NCI-H526 treated with DMSO at 0.1 percent for 48 hours (cell line): ENCODE data around the gene CFAP141.

ENCODE experiments used
- DNase-seq: peaks from one replicate; lab custom pipeline; 2025; lab: John Stamatoyannopoulos, UW

The CFAP141 gene

GRCh38 chr1:154171880-154172279, 34.3 kb downstream of the CFAP141 start:
- no peak for DNase-seq

GRCh38 chr1:154171223-154171583, 34.9 kb downstream of the CFAP141 start:
- no peak for DNase-seq

DNA sequence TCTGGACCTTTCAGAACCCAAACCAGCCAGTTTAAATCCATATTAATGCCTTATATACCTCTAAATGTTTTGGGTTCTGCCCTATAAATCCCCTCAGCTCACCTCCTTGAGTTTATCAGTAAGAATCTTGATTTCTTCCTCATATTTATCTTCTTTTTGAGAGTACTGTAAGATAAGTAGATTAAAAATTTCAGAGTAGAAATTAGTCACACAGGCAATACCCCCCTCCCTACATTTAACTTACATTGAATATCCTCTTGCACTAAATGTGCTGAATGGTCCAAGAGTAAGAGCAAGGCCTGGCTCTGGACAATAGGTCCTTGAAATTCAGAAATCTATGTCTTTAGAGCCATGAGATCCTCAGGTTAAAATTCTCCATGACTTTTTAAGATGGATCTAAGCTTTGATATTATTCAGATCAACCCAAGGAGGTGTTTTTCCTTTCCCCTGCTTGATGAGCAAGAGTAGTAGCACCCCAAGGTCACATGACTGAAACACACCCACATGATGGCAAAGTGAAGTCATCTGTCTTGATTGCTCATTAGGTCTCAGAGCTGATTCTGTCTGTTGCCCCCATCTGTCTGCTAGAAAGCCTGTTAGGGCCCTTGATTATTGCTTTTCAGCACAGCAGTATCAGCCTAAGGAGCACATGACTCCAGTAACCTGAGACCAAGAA, 35.4 kb downstream of the CFAP141 start:
- no peak for DNase-seq

DNA sequence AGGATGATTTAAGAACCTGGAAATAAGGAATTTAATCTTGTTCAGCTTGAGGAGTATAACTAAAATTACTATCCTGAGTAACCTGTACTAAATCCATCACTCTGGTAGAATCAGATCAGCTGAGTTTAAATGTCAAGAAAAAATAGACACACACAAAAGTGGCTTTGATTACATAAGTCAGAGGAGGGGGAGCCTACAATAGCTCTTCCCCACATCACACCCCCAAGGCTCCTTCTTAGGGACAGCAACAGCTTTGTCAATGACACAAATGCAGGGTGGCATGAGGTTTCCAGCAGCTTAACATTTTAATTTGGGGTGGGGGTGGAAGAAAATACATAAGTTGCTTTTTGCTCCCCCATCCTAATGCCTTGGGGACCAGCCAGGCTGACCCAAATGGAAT, 38.7 kb downstream of the CFAP141 start:
- DNase-seq, result no peak

DNA sequence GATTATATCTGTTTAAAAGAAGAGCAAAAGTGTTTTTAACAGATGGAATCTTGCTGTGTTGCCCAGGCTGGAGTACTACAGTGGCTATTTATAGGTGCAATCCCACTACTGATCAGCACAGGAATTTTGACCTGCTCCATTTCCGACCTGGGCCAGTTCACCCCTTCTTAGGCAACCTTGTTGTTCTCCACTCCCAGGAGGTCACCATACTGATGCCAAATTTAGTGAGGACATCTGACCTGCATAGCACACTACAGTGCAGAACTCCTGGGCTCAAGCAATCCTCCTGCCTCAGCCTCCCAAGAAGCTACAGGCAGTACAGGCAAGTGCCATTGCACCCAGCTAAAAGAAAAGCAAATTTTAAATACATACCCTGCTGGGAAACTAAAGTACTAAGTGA, 39.9 kb downstream of the CFAP141 start:
- no peak for DNase-seq

GRCh38 chr1:154159554-154159953, 46.6 kb downstream of the CFAP141 start:
- no peak for DNase-seq

DNA sequence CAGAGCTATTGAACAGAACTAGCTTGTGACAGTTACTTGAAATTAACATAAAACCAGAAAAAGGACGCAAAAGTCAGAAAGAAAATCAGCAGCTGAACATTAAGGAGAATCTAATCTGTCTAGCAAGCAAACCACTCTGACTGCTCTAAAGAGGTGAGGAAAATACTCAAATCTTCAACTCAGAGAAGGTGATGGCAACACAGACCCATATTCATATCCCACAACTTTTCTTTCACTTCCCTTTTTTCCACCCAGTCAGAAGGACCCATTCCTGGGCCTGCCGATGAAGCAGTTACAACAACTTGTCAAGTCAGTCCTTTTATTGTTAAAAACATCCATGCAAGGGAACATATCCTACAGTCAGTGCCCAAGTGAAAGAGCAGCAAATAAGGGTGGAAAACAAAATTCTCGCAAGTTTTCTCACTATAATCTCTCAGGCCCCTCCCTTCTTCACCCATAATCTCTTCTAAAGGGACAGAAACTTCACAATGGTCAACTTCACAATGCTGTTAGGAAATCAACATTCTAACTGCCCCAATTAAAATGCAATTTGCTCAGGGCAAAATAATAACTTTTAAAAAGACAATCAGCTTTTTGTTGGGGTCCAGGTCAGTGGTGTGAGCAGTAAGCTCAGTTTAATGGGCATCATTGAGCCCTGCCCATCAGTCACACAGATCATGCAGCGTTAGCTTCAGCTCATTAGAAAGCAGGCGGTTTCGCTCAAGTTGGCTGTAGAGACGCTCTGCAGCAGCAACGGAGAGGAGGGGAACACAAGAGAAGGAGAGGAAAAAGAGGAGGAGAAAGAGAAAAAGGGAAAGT, 47.6 kb downstream of the CFAP141 start:
- DNase-seq, result no peak

GRCh38 chr1:154157520-154158306, 48.4 kb downstream of the CFAP141 start:
- no peak for DNase-seq

GRCh38 chr1:154155251-154155650, 50.9 kb downstream of the CFAP141 start:
- no peak for DNase-seq

GRCh38 chr1:154154534-154155191, 51.5 kb downstream of the CFAP141 start, which contains the start of gene NUP210L:
Gene NUP210L (minus strand): TSS chr1:154155073.
- no peak for DNase-seq

DNA sequence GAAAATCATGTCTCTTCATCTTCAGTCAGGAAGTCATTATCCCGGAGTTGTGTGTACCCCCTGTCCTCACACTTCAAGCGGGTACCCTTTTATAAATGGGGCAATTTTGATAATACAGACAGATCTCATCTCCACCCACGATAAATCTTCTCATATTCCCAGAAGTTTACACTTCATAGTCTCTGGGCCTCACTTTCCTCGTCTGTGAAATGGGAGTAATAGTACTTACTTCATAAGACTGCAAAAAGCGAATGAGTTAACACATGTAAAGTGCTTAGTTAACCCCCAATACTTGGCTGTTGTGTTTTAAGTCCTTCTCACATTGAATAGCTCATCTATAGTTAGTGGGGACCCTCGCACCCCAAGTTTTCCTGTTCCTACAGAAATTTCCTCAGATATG, 52.1 kb downstream of the CFAP141 start:
- DNase-seq, result no peak

GRCh38 chr1:154151311-154151710, 54.8 kb downstream of the CFAP141 start:
- DNase-seq, result no peak
